Testis (tissue), 2 donors: Measurements from ENCODE around the gene FAM131A.

Experiments used
- CTCF ChIP-seq, 3 experiments: fragments of 450-650 bp in 2 of 3; fragments of 200-600 bp in 1 of 3; sonication (generic) in 1 of 3; IDR thresholded peaks; one replicate each; pipeline ENCODE4 v1.5.1; 2016 to 2019; ENCODE audit warnings: antibody characterized with exemption in 3 of 3, mild to moderate bottlenecking in 2 of 3, moderate library complexity in 1 of 3
- POLR2A ChIP-seq: fragments of 450-650 bp; IDR thresholded peaks from one replicate; pipeline ENCODE4 v1.6.1; 2017; ENCODE audit warnings: antibody characterized with exemption, mild to moderate bottlenecking, moderate library complexity

GRCh38 chr3:184388164-184388935 is 51.0 kb downstream of the FAM131A start:
- TF ChIP-seq POLR2A (no peak), CTCF (IDR thresholded peaks at IDR 0.05) (no peak)
